Neuronal stem cell (in vitro differentiated cells): ENCODE results near the gene SIDT1.

Experiments used
- DNase-seq: peaks from one replicate; pipeline ENCODE4 v3.0.0-alpha.2; 2013; ENCODE audit warnings: low spot score
- H2AFZ ChIP-seq: one replicate; pipeline ENCODE4 v1.6.1; 2013; ENCODE audit warnings: mild to moderate bottlenecking, low read length, inconsistent platforms
- H2AK5ac ChIP-seq: 2 replicates; pipeline ENCODE4 v1.6.1; 2013; ENCODE audit warnings: low read depth, mild to moderate bottlenecking, inconsistent platforms, low read length, moderate library complexity, mixed read lengths
- H2BK120ac ChIP-seq: 2 replicates; pipeline ENCODE4 v1.6.1; 2013; ENCODE audit warnings: low read depth, mild to moderate bottlenecking, inconsistent platforms, low read length, moderate library complexity, mixed read lengths
- H2BK12ac ChIP-seq: one replicate; pipeline ENCODE4 v1.6.1; 2013; ENCODE audit warnings: low read length, inconsistent platforms
- H2BK15ac ChIP-seq: 2 replicates; pipeline ENCODE4 v1.6.1; 2013; ENCODE audit warnings: mild to moderate bottlenecking, low read length, inconsistent platforms, mixed read lengths
- H2BK5ac ChIP-seq: one replicate; pipeline ENCODE4 v1.6.1; 2013; ENCODE audit warnings: inconsistent platforms, mild to moderate bottlenecking, low read length, moderate library complexity
- H3K14ac ChIP-seq: one replicate; pipeline ENCODE4 v1.6.1; 2013; ENCODE audit warnings: low read length, inconsistent platforms
- H3K18ac ChIP-seq: 2 replicates; pipeline ENCODE4 v1.6.1; 2013; ENCODE audit warnings: low read length, inconsistent platforms
- H3K23ac ChIP-seq: 2 replicates; pipeline ENCODE4 v1.6.1; 2013; ENCODE audit warnings: low read depth, mild to moderate bottlenecking, mixed read lengths, low read length, inconsistent platforms; ENCODE audit not compliant: poor library complexity
- H3K27ac ChIP-seq: replicated peaks from 3 replicates; pipeline ENCODE4 v1.5.1; 2013; ENCODE audit warnings: low read length, inconsistent platforms
- H3K27me3 ChIP-seq, 3 experiments: 2 replicates each; pipeline ENCODE4 v1.6.1; 2013; ENCODE audit warnings: low read length in 3 of 3, mild to moderate bottlenecking in 2 of 3, inconsistent platforms in 1 of 3, low read depth in 1 of 3, mixed read lengths in 1 of 3, moderate library complexity in 1 of 3; ENCODE audit not compliant: control insufficient read depth in 3 of 3, insufficient read depth in 3 of 3
- H3K36me3 ChIP-seq, 2 donors: replicated peaks in 1 of 2; 2 replicates each; pipeline ENCODE4 v1.6.1; 2013; ENCODE audit warnings: low read length in 2 of 2; ENCODE audit not compliant: control insufficient read depth in 2 of 2, insufficient read depth in 2 of 2
- H3K4ac ChIP-seq: 2 replicates; pipeline ENCODE4 v1.6.1; 2013; ENCODE audit warnings: inconsistent platforms, mild to moderate bottlenecking, low read length, moderate library complexity
- H3K4me1 ChIP-seq, 2 donors: 1 replicate in 1 of 2; 2 replicates in 1 of 2; pipeline ENCODE4 v1.6.1; 2013; ENCODE audit warnings: low read length in 2 of 2, low read depth in 1 of 2; ENCODE audit not compliant: control insufficient read depth in 2 of 2, insufficient read depth in 1 of 2
- H3K4me2 ChIP-seq: one replicate; pipeline ENCODE4 v1.6.1; 2013; ENCODE audit warnings: mild to moderate bottlenecking, low read length, inconsistent platforms; ENCODE audit not compliant: insufficient read depth, poor library complexity, severe bottlenecking
- H3K4me3 ChIP-seq, 2 donors: 2 replicates each; pipeline ENCODE4 v1.5.1; 2013; ENCODE audit warnings: low read length in 2 of 2, mild to moderate bottlenecking in 2 of 2, inconsistent platforms in 1 of 2, moderate library complexity in 1 of 2
- H3K79me1 ChIP-seq: one replicate; pipeline ENCODE4 v1.6.1; 2013; ENCODE audit warnings: low read depth, mild to moderate bottlenecking, inconsistent platforms, low read length, moderate library complexity
- H3K9ac ChIP-seq: one replicate; pipeline ENCODE4 v1.6.1; 2013; ENCODE audit warnings: mild to moderate bottlenecking, low read depth, low read length, inconsistent platforms; ENCODE audit not compliant: poor library complexity
- H3K9me3 ChIP-seq, 2 donors: replicated peaks in 1 of 2; 2 replicates each; pipeline versions ENCODE3 to v1.6.1; 2013; ENCODE audit warnings: low read length in 2 of 2, mild to moderate bottlenecking in 2 of 2, inconsistent platforms in 1 of 2, low read depth in 1 of 2, mixed read lengths in 1 of 2, moderate library complexity in 1 of 2; ENCODE audit not compliant: control insufficient read depth in 2 of 2, insufficient read depth in 1 of 2
- H4K8ac ChIP-seq: one replicate; pipeline ENCODE4 v1.6.1; 2013; ENCODE audit warnings: low read depth, mild to moderate bottlenecking, inconsistent platforms, low read length, moderate library complexity
- H4K91ac ChIP-seq: one replicate; pipeline ENCODE4 v1.6.1; 2013; ENCODE audit warnings: low read length, low read depth, mild to moderate bottlenecking, inconsistent platforms; ENCODE audit not compliant: poor library complexity
- WGBS, 2 donors: extraction: QIAGEN DNeasy Blood & Tissue Kit; methylation state at CpG; one replicate each; pipeline ENCODE4 v1.1.7; 2013; ENCODE audit warnings: missing lambda C conversion rate in 2 of 2, mixed read lengths in 1 of 2; ENCODE audit not compliant: insufficient read length in 2 of 2, insufficient replicate concordance in 1 of 2; ENCODE audit errors: extremely low coverage in 2 of 2; 5-methylcytosine and 5-hydroxymethylcytosine counted together

Gene SIDT1

GRCh38 chr3:113585720-113586119, 53.4 kb downstream of the SIDT1 start:
- no peak overlapping the region for H2BK12ac ChIP-seq
- H3K18ac ChIP-seq, result no peak overlapping the region
- H3K27me3 ChIP-seq, result peaks cover 0 to 4% (median 0%) of the 10 kb centered on the region in 3 experiments
- no peak overlapping the region for H3K23ac ChIP-seq
- H3K4me3 ChIP-seq, result no peak overlapping the region
- no peak overlapping the region for H3K14ac ChIP-seq
- H3K9me3 ChIP-seq, result no peaks in the 10 kb centered on the region
- H2AK5ac ChIP-seq, result no peak overlapping the region
- H2BK5ac ChIP-seq, result no peak overlapping the region
- no peak overlapping the region for H3K27ac ChIP-seq
- H4K8ac ChIP-seq, result no peak overlapping the region
- no peak overlapping the region for H2AFZ ChIP-seq
- H3K4me1 ChIP-seq, result peaks cover 5 to 8% of the 10 kb centered on the region in 2 donors
- H3K36me3 ChIP-seq, result no peaks in the 10 kb centered on the region
- H3K9ac ChIP-seq, result no peak overlapping the region
- no CpG with 5 or more reads among the region's 3 CpGs for WGBS, 2 donors
- H2BK120ac ChIP-seq, result no peak overlapping the region
- no peak overlapping the region for H2BK15ac ChIP-seq
- no peak overlapping the region for H3K4ac ChIP-seq
- H3K4me2 ChIP-seq, result no peak overlapping the region
- no peak overlapping the region for H4K91ac ChIP-seq
- DNase-seq, result peak; percentile 31
- H3K79me1 ChIP-seq, result no peaks in the 10 kb centered on the region

- no peak overlapping the region for H3K4me2 ChIP-seq
- no peak overlapping the region for H2AK5ac ChIP-seq
- peaks cover 0 to 4% (median 3%) of the 10 kb centered on the region in 3 experiments for H3K27me3 ChIP-seq
- H3K4ac ChIP-seq, result no peak overlapping the region
- no peak overlapping the region for H3K14ac ChIP-seq
- H4K91ac ChIP-seq, result no peak overlapping the region
- H2BK12ac ChIP-seq, result peak overlapping the region; percentile 68
- H3K18ac ChIP-seq, result no peak overlapping the region
- H3K9ac ChIP-seq, result no peak overlapping the region
- no peak overlapping the region for H2BK120ac ChIP-seq
- H3K4me1 ChIP-seq, result peaks cover 5 to 8% of the 10 kb centered on the region in 2 donors
- H3K9me3 ChIP-seq, result no peaks in the 10 kb centered on the region
- H2BK15ac ChIP-seq, result peak overlapping the region; percentile 35
- H3K4me3 ChIP-seq, result no peak overlapping the region
- no CpG with 5 or more reads among the region's 2 CpGs for WGBS, 2 donors
- H3K36me3 ChIP-seq, result no peaks in the 10 kb centered on the region
- no peak for DNase-seq
- no peak overlapping the region for H2BK5ac ChIP-seq
- H4K8ac ChIP-seq, result no peak overlapping the region
- no peaks in the 10 kb centered on the region for H3K79me1 ChIP-seq
- no peak overlapping the region for H3K27ac ChIP-seq
- no peak overlapping the region for H2AFZ ChIP-seq
- H3K23ac ChIP-seq, result no peak overlapping the region
These were observed 56.5 kb downstream of the SIDT1 start for GRCh38 chr3:113588806-113589205.

GRCh38 chr3:113589971-113590370, 57.6 kb downstream of the SIDT1 start:
- no peak overlapping the region for H2BK5ac ChIP-seq
- H3K9me3 ChIP-seq, result no peaks in the 10 kb centered on the region
- no peak overlapping the region for H3K23ac ChIP-seq
- H3K36me3 ChIP-seq, result no peaks in the 10 kb centered on the region
- H2AFZ ChIP-seq, result no peak overlapping the region
- H2AK5ac ChIP-seq, result no peak overlapping the region
- H3K4me2 ChIP-seq, result no peak overlapping the region
- no peak overlapping the region for H3K4me3 ChIP-seq
- no peak overlapping the region for H3K14ac ChIP-seq
- no peak overlapping the region for H2BK12ac ChIP-seq
- no peak overlapping the region for H2BK15ac ChIP-seq
- H3K9ac ChIP-seq, result no peak overlapping the region
- no peak overlapping the region for H3K18ac ChIP-seq
- peaks cover 0 to 3% (median 1%) of the 10 kb centered on the region in 3 experiments for H3K27me3 ChIP-seq
- no peak overlapping the region for H3K4ac ChIP-seq
- no peak overlapping the region for H2BK120ac ChIP-seq
- peaks cover 5 to 8% of the 10 kb centered on the region in 2 donors for H3K4me1 ChIP-seq
- no peak overlapping the region for H4K91ac ChIP-seq
- WGBS, 2 donors, result no CpG with 5 or more reads among the region's 1 CpG
- no peak for DNase-seq
- no peaks in the 10 kb centered on the region for H3K79me1 ChIP-seq
- H4K8ac ChIP-seq, result no peak overlapping the region
- no peak overlapping the region for H3K27ac ChIP-seq

GRCh38 chr3:113590983-113591382, 58.6 kb downstream of the SIDT1 start:
- Histone ChIP-seq H3K9ac (no peak overlapping the region), H4K91ac (no peak overlapping the region), H3K27ac (no peak overlapping the region), H3K36me3 (no peaks in the 10 kb centered on the region), H3K14ac (no peak overlapping the region), H3K4me1 (peaks cover 0 to 2% of the 10 kb centered on the region in 2 donors), H2BK15ac (no peak overlapping the region), H3K4ac (no peak overlapping the region), H3K79me1 (no peaks in the 10 kb centered on the region), H3K9me3 (no peaks in the 10 kb centered on the region), H3K23ac (no peak overlapping the region), H2AFZ (peak overlapping the region; percentile 7), H3K4me3 (no peak overlapping the region), H4K8ac (no peak overlapping the region), H2BK12ac (no peak overlapping the region), H2BK120ac (no peak overlapping the region), H3K4me2 (no peak overlapping the region), H2AK5ac (no peak overlapping the region), H3K18ac (no peak overlapping the region), H2BK5ac (no peak overlapping the region), H3K27me3 (peaks cover 0 to 3% (median 0%) of the 10 kb centered on the region in 3 experiments)
- no CpG with 5 or more reads among the region's 1 CpG for WGBS, 2 donors
- no peak for DNase-seq
